ENCODE measurements around the gene SLC6A4. TPM values are rescaled to one million over a fixed set of nuclear protein-coding genes. Genes with fewer than 3 reads are reported as not detected.
"Not testable (repeated sequence)": the region's sequence is repeated elsewhere in the genome, so short reads cannot be mapped to it uniquely, and the experiment has no call there.

SLC6A4 gene
- total and polyA plus RNA-seq, 12 donors = 0.13 to 0.71 (median 0.29) TPM; not detected in 1

DNA sequence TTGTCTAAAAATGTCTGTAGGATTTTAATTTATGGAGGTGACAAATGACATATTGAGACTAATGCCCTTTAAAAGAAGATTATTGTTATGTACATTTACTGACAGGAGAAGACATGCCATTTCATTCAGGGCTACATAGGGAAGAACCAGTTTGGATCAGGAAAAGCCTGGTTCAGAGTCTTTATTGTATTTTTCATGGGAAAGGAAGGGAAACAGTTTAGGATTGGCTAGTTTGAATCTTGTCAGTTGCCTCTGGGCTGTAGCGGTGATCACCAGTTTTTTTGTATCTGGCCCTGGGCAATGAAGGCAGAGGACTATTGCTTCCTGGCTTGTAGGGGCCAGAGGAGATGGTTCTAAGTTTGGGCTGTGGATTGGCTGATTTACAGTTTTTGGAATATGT lies 87.1 kb downstream of the SLC6A4 start:
- no peak for ATAC-seq
- no peaks in the 10 kb centered on the region for H3K9me3 ChIP-seq
- no peak for DNase-seq

GRCh38 chr17:30147860-30148259 lies 87.6 kb downstream of the SLC6A4 start:
- DNase-seq; H3K27me3 ChIP-seq; ATAC-seq; H3K9me3 ChIP-seq; H3K27ac ChIP-seq; H3K4me3 ChIP-seq; intact Hi-C loops (cut with DNase I): not testable (repeated sequence)
- peaks cover 0 to 27% (median 0%) of the 10 kb centered on the region in 9 donors for H3K36me3 ChIP-seq
- 97 to 100% methylated on average over 6 of the region's 6 CpGs for WGBS, 2 donors
- H3K4me1 ChIP-seq = peaks cover 0 to 15% (median 0%) of the 10 kb centered on the region in 9 donors

More for the DNA sequence above, 87.1 kb downstream of the SLC6A4 start:
- Histone ChIP-seq H3K27me3 (no peaks in the 10 kb centered on the region), H3K4me3 (no peak overlapping the region), H3K4me1 (peaks cover 0 to 10% (median 0%) of the 10 kb centered on the region in 9 donors), H3K36me3 (peaks cover 0 to 28% (median 0%) of the 10 kb centered on the region in 9 donors), H3K27ac (no peak overlapping the region)
- no peak for TF ChIP-seq CTCF (IDR thresholded peaks at IDR 0.05)
- intact Hi-C loops (cut with DNase I) = no loop called here
- 97% methylated on average over 1 of the region's 1 CpG for WGBS, 2 donors

Other genes starting within 250 kb of the SLC6A4 start
- 10 to 100 TPM; 22.2 to 39.1 (median 26.5) TPM for gene NSRP1, start 118.9 kb downstream of the SLC6A4 start, total RNA-seq
- gene NSRP1, start 118.9 kb downstream of the SLC6A4 start, polyA plus RNA-seq = 10 to 100 TPM; 19.5 to 47.5 TPM
- 10 to 100 TPM; 13.7 to 22.2 (median 15.9) TPM for gene BLMH, start 56.2 kb upstream of the SLC6A4 start, total RNA-seq
- gene BLMH, start 56.2 kb upstream of the SLC6A4 start, polyA plus RNA-seq = 10 to 100 TPM in 1 of 2 donors, 1 to 10 TPM in 1; 9.6 to 16.5 TPM
- gene TMIGD1, start 98.4 kb upstream of the SLC6A4 start, total RNA-seq = not detected
- not detected for gene TMIGD1, start 98.4 kb upstream of the SLC6A4 start, polyA plus RNA-seq
- gene CPD, start 143.2 kb upstream of the SLC6A4 start, total RNA-seq = 10 to 100 TPM; 20.4 to 44.0 (median 23.0) TPM
- gene CPD, start 143.2 kb upstream of the SLC6A4 start, polyA plus RNA-seq = 10 to 100 TPM in 1 of 2 donors, 1 to 10 TPM in 1; 4.2 to 14.3 TPM
- gene GOSR1, start 241.7 kb upstream of the SLC6A4 start, total RNA-seq = 10 to 100 TPM; 29.3 to 43.9 (median 32.8) TPM
- 10 to 100 TPM in 1 of 2 donors, 1 to 10 TPM in 1; 7.9 to 13.1 TPM for gene GOSR1, start 241.7 kb upstream of the SLC6A4 start, polyA plus RNA-seq

Measured in heart right ventricle (tissue), 16 donors.